ENCODE results near the gene PHF20. TPM values are rescaled to one million over a fixed set of nuclear protein-coding genes. Genes with fewer than 3 reads are reported as not detected.
A peak's percentile ranks its signal among the peaks of the same experiment; 100 is the strongest.
"Not testable (repeated sequence)": the region's sequence is repeated elsewhere in the genome, so short reads cannot be mapped to it uniquely, and the experiment has no call there.

PHF20 gene
- total RNA-seq, 1 donor from 2014 or later: 35.9 TPM

DNA sequence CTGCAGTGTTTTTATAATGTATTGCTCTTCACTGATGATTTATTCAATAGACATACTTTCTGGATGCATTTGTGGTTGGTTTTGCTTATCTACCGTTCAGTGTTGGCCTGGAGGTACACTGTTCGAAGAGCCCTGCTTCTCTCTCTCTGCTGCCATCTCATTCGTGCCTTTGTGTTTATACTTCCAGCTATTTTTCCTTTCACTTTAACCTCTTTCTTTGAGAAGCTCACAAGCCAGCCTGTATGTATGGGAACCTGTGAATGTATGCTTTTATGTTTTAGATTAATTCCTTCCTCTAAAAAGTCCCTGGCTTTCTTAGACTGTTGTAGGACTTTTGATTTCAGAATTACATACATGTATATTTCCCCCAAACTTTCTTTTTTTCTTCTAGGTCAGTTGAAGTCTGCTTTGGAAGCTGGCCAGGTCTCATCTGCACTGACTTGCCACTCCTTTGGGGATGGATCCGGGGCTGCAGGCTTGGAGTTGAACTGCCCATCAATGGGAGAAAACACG, 99.5 kb downstream of the PHF20 start:
- Histone ChIP-seq H3K9me3 (replicated peaks) (no peaks in the 10 kb centered on the region), H3K27ac (replicated peaks) (peak overlapping the region; percentile 39), H3K27me3 (ENCODE audit: low read depth) (no peaks in the 10 kb centered on the region), H3K4me3 (peak overlapping the region; percentile 11), H3K36me3 (no peaks in the 10 kb centered on the region), H3K4me1 (peaks cover 37% of the 10 kb centered on the region)
- TF ChIP-seq, protein P1, sequence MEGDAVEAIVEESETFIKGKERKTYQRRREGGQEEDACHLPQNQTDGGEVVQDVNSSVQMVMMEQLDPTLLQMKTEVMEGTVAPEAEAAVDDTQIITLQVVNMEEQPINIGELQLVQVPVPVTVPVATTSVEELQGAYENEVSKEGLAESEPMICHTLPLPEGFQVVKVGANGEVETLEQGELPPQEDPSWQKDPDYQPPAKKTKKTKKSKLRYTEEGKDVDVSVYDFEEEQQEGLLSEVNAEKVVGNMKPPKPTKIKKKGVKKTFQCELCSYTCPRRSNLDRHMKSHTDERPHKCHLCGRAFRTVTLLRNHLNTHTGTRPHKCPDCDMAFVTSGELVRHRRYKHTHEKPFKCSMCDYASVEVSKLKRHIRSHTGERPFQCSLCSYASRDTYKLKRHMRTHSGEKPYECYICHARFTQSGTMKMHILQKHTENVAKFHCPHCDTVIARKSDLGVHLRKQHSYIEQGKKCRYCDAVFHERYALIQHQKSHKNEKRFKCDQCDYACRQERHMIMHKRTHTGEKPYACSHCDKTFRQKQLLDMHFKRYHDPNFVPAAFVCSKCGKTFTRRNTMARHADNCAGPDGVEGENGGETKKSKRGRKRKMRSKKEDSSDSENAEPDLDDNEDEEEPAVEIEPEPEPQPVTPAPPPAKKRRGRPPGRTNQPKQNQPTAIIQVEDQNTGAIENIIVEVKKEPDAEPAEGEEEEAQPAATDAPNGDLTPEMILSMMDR (IDR thresholded peaks at IDR 0.05; ENCODE audit: borderline replicate concordance): no peak
- DNase-seq: peak; percentile 21
- intact Hi-C loops (cut with micrococcal nuclease): no loop called here

DNA sequence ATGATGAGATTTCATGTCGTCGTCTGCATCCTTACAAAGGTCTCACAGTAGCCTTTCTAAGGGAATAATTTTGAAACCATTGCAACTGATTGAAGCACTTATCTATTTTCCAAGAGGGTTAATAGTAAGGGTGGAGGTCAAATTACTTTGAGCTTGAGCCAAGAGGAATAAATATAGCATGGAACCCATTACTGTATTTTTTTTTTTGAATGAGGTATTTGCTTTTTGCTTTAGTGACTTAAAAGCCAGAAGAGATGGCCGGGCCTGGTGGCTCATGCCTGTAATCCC, 104.2 kb downstream of the PHF20 start:
- H3K27ac ChIP-seq (replicated peaks): peak overlapping the region; percentile 22
- H3K36me3 ChIP-seq: peaks cover 5% of the 10 kb centered on the region
- H3K9me3 ChIP-seq (replicated peaks): no peaks in the 10 kb centered on the region
- intact Hi-C loops (cut with micrococcal nuclease): no loop called here
- peaks cover 27% of the 10 kb centered on the region for H3K4me1 ChIP-seq
- TF ChIP-seq, protein P1 (IDR thresholded peaks at IDR 0.05; ENCODE audit: borderline replicate concordance): no peak
- DNase-seq: no peak
- no peak overlapping the region for H3K4me3 ChIP-seq
- no peaks in the 10 kb centered on the region for H3K27me3 ChIP-seq (ENCODE audit: low read depth)

DNA sequence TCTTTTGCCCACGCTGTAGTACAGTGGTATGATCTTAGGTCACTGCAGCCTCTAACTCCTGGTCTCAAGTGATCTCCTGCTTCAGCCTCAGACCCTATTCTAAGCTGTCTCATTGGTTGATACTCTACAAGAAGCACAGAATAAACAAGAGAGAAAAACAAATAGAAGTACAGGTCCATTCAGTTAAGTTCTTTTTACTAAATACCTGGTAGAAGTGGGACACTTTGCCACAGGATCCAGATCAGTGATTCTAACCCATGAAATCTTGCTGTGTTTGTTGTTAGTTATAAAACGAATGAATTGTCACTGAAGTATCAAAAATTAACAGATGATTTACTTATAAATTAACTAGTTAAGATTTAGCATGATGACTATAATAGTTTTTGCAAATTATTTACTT, 105.8 kb downstream of the PHF20 start:
- Histone ChIP-seq H3K36me3 (peaks cover 5% of the 10 kb centered on the region), H3K27ac (replicated peaks) (no peak overlapping the region), H3K9me3 (replicated peaks) (no peaks in the 10 kb centered on the region), H3K4me1 (peaks cover 21% of the 10 kb centered on the region), H3K4me3 (no peak overlapping the region), H3K27me3 (ENCODE audit: low read depth) (no peaks in the 10 kb centered on the region)
- TF ChIP-seq, protein P1 (IDR thresholded peaks at IDR 0.05; ENCODE audit: borderline replicate concordance): no peak
- intact Hi-C loops (cut with micrococcal nuclease): no loop called here
- no peak for DNase-seq

DNA sequence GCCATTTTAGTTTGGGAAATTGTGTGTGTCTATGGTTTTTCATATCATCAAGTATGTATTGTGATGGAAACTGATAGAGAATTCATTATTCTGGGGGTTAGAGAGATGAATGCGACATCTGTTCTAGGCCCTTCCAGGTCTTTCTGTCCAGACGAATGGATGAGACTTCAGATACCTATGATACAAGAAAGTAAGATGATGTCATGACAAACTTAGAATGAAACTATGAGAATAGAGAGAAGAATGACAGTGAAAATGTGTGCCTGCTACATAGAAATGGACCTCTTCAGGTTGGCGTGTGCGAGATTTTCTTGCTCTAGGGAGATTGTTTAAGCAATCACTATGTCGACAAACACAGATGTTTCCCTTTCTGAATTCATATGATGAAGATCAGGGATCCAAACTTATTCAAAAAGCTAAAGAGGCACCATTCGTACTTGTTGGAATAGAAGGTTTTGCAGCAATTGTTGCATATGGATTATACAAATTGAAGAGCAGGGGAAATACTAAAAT, 106.4 kb downstream of the PHF20 start:
- H3K36me3 ChIP-seq: peaks cover 5% of the 10 kb centered on the region
- no peaks in the 10 kb centered on the region for H3K27me3 ChIP-seq (ENCODE audit: low read depth)
- no peaks in the 10 kb centered on the region for H3K9me3 ChIP-seq (replicated peaks)
- TF ChIP-seq, protein P1 (IDR thresholded peaks at IDR 0.05; ENCODE audit: borderline replicate concordance): no peak
- H3K27ac ChIP-seq (replicated peaks): no peak overlapping the region
- H3K4me1 ChIP-seq: peaks cover 21% of the 10 kb centered on the region
- H3K4me3 ChIP-seq: no peak overlapping the region
- DNase-seq: no peak
- intact Hi-C loops (cut with micrococcal nuclease): no loop called here

DNA sequence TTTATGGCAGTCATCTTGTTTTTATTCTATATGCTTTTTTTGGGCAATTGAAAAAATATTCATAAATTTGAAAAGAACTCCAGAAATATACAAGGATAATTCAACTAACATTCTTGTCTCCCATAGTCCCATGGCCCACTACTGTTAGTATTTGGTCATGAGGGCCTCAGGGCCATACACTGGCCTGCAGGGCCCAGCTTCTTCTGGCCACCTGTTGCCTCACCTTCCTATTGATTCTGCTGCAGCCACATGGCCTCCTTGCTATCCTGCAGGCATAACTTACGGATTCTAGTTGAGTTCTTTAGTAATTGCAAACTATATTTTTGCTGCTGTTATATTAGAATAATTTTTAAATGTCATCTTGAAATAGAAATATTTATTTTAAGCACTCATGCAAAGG, 109.9 kb downstream of the PHF20 start:
- intact Hi-C loops (cut with micrococcal nuclease): loop anchor here (10.0 kb wide), 1 partner anchor 147 kb away; no protein-coding TSS in a partner anchor
- peaks cover 17% of the 10 kb centered on the region for H3K4me1 ChIP-seq
- H3K4me3 ChIP-seq: no peak overlapping the region
- DNase-seq: no peak
- no peaks in the 10 kb centered on the region for H3K9me3 ChIP-seq (replicated peaks)
- H3K27ac ChIP-seq (replicated peaks): no peak overlapping the region
- TF ChIP-seq, protein P1 (IDR thresholded peaks at IDR 0.05; ENCODE audit: borderline replicate concordance): no peak
- H3K27me3 ChIP-seq (ENCODE audit: low read depth): no peaks in the 10 kb centered on the region
- H3K36me3 ChIP-seq: peaks cover 5% of the 10 kb centered on the region

DNA sequence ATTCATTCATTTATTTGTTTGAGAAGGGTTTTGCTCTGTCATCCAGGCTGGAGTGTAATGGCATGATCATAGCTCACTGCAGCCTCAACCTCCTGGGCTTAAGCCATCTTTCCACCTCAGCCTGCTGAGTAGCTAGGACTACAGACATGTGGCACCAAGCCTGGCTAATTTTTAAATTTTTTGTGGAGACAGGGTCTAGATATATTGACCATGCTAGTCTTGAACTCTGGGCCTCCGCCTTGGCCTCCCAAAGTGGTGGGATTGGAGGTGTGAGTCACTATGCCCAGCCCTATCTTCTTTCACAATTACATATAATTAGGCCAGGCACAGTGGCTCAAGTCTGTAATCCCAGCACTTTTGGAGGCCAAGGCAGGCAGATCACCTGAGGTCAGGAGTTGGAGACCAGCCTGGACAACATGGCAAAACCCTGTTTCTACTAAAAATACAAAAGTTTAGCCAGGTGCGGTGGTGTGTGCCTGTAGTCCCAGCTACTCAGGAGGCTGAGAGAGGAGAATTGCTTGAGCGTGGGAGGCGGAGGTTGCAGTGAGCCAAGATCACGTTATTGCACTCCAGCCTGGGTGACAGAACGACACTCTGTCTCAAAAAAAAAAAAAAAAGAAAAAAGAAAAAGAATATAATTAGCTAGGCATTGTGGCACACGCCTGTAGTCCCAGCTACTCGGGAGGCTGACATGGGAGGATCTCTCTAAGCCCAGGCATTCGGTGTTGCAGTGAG, 110.8 kb downstream of the PHF20 start:
- peaks cover 25% of the 10 kb centered on the region for H3K4me1 ChIP-seq
- not testable (repeated sequence) for H3K36me3 ChIP-seq; H3K27me3 ChIP-seq (ENCODE audit: low read depth); H3K9me3 ChIP-seq (replicated peaks); DNase-seq; H3K4me3 ChIP-seq; H3K27ac ChIP-seq (replicated peaks)
- intact Hi-C loops (cut with micrococcal nuclease): loop anchor here (10.0 kb wide), 1 partner anchor 148 kb away; no protein-coding TSS in a partner anchor

Data from left ventricle myocardium inferior (tissue), 1 donor.